Neutrophil (primary cell): ENCODE results near the gene ZFPM1.

ENCODE experiments used
- H3K27ac ChIP-seq: fragments of 200-600 bp; sonication (generic); 2 replicates; pipeline ENCODE4 v1.5.1; 2016; ENCODE audit warnings: mild to moderate bottlenecking, moderate library complexity
- H3K27me3 ChIP-seq: fragments of 200-600 bp; sonication (generic); 2 replicates; pipeline ENCODE4 v1.6.0; 2016; ENCODE audit warnings: mild to moderate bottlenecking
- H3K36me3 ChIP-seq: fragments of 200-600 bp; sonication (generic); 2 replicates; pipeline ENCODE4 v1.5.1; 2017
- H3K4me1 ChIP-seq, 2 experiments: fragments of 200-600 bp in 1 of 2; sonication (generic) in 1 of 2; 1 replicate in 1 of 2; 2 replicates in 1 of 2; pipeline versions ENCODE4 v1.5.1 to v1.6.1; 2013 to 2016; ENCODE audit warnings: low read depth in 1 of 2, low read length in 1 of 2, mild to moderate bottlenecking in 1 of 2, moderate library complexity in 1 of 2; ENCODE audit not compliant: control insufficient read depth in 1 of 2, insufficient read depth in 1 of 2
- H3K4me3 ChIP-seq, 2 experiments: fragments of 200-600 bp in 1 of 2; sonication (generic) in 1 of 2; 1 replicate in 1 of 2; 2 replicates in 1 of 2; pipeline ENCODE4 v1.5.1; 2013 to 2016; ENCODE audit warnings: low read depth in 1 of 2, low read length in 1 of 2, mild to moderate bottlenecking in 1 of 2, moderate library complexity in 1 of 2
- H3K9me3 ChIP-seq: fragments of 200-600 bp; sonication (generic); 2 replicates; pipeline ENCODE4 v1.5.1; 2016
- TF ChIP-seq, protein P1 (sequence below): fragments of 200-600 bp; sonication (generic); IDR thresholded peaks from 2 replicates; pipeline ENCODE4 v1.5.1; 2016; ENCODE audit warnings: antibody characterized with exemption

ZFPM1 gene

DNA sequence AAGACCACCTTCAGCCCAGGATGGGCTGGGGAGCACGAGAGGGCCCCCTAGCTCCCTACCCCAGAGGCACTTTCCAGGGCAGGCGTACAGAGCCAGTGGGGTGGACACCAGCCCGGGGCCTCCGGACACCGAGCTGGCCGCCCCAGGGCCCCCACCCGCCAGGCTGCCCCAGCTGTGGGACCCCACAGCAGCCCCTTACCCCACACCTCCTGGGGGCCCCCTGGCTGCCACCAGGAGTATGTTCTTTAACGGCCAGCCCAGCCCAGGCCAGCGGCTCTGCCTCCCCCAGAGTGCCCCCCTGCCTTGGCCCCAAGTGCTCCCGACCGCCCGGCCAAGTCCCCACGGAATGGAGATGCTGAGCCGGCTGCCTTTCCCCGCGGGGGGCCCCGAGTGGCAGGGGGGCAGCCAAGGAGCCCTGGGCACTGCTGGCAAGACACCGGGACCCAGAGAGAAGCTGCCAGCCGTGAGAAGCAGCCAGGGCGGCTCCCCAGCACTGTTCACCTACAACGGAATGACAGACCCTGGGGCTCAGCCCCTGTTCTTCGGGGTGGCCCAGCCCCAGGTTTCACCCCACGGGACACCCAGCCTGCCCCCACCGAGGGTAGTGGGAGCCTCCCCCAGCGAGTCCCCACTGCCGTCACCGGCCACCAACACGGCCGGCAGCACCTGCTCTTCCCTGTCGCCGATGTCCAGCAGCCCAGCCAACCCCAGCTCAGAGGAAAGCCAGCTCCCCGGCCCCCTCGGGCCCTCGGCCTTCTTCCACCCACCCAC lies 24.3 kb upstream of the ZFPM1 start:
- Histone ChIP-seq H3K9me3 (no peaks in the 10 kb centered on the region), H3K36me3 (no peaks in the 10 kb centered on the region), H3K4me3 (no peak overlapping the region), H3K4me1 (peaks cover 0 to 6% of the 10 kb centered on the region in 2 experiments), H3K27ac (no peak overlapping the region), H3K27me3 (peaks cover 86% of the 10 kb centered on the region)
- TF ChIP-seq, protein P1, sequence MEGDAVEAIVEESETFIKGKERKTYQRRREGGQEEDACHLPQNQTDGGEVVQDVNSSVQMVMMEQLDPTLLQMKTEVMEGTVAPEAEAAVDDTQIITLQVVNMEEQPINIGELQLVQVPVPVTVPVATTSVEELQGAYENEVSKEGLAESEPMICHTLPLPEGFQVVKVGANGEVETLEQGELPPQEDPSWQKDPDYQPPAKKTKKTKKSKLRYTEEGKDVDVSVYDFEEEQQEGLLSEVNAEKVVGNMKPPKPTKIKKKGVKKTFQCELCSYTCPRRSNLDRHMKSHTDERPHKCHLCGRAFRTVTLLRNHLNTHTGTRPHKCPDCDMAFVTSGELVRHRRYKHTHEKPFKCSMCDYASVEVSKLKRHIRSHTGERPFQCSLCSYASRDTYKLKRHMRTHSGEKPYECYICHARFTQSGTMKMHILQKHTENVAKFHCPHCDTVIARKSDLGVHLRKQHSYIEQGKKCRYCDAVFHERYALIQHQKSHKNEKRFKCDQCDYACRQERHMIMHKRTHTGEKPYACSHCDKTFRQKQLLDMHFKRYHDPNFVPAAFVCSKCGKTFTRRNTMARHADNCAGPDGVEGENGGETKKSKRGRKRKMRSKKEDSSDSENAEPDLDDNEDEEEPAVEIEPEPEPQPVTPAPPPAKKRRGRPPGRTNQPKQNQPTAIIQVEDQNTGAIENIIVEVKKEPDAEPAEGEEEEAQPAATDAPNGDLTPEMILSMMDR = no peak

DNA sequence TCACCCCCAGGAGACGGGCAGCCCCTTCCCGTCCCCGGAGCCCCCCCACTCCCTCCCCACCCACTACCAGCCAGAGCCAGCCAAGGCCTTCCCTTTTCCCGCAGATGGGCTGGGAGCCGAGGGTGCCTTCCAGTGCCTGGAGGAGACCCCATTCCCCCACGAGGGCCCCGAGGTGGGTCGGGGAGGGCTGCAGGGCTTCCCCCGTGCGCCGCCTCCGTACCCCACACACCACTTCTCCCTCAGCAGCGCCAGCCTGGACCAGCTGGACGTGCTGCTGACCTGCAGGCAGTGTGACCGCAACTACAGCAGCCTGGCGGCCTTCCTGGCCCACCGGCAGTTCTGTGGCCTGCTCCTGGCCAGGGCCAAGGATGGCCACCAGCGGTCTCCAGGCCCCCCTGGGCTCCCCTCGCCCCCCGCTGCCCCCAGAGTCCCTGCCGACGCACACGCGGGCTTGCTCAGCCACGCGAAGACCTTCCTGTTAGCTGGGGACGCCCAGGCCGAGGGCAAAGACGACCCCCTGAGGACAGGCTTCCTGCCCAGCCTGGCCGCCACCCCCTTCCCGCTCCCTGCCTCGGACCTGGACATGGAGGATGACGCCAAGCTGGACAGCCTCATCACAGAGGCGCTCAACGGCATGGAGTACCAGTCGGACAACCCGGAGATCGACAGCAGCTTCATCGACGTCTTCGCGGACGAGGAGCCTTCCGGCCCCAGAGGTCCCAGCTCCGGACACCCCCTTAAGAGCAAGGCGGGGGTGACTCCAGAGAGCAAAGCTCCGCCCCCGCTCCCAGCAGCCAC lies 23.5 kb upstream of the ZFPM1 start:
- Histone ChIP-seq H3K27me3 (peaks cover 82% of the 10 kb centered on the region), H3K27ac (no peak overlapping the region), H3K9me3 (no peaks in the 10 kb centered on the region), H3K36me3 (no peaks in the 10 kb centered on the region), H3K4me3 (no peak overlapping the region), H3K4me1 (peaks cover 0 to 6% of the 10 kb centered on the region in 2 experiments)
- TF ChIP-seq, protein P1 = no peak

DNA sequence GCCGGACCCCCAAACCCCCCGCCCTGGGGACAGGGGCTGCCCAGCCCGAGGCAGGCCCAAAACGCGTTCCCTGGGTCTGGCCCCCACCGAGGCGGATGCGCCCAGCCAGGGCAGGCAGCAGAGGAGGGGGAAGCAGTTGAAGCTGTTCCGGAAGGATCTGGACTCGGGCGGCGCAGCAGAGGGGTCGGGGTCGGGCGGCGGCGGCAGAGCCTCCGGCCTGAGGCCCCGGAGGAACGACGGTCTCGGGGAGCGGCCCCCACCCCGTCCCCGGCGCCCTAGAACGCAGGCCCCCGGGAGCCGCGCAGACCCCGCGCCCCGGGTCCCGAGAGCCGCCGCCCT lies 22.9 kb upstream of the ZFPM1 start:
- Histone ChIP-seq H3K4me1 (peaks cover 0 to 6% of the 10 kb centered on the region in 2 experiments), H3K27ac (no peak overlapping the region), H3K27me3 (peaks cover 76% of the 10 kb centered on the region), H3K9me3 (no peaks in the 10 kb centered on the region), H3K36me3 (no peaks in the 10 kb centered on the region), H3K4me3 (no peak overlapping the region)
- TF ChIP-seq, protein P1 = no peak

DNA sequence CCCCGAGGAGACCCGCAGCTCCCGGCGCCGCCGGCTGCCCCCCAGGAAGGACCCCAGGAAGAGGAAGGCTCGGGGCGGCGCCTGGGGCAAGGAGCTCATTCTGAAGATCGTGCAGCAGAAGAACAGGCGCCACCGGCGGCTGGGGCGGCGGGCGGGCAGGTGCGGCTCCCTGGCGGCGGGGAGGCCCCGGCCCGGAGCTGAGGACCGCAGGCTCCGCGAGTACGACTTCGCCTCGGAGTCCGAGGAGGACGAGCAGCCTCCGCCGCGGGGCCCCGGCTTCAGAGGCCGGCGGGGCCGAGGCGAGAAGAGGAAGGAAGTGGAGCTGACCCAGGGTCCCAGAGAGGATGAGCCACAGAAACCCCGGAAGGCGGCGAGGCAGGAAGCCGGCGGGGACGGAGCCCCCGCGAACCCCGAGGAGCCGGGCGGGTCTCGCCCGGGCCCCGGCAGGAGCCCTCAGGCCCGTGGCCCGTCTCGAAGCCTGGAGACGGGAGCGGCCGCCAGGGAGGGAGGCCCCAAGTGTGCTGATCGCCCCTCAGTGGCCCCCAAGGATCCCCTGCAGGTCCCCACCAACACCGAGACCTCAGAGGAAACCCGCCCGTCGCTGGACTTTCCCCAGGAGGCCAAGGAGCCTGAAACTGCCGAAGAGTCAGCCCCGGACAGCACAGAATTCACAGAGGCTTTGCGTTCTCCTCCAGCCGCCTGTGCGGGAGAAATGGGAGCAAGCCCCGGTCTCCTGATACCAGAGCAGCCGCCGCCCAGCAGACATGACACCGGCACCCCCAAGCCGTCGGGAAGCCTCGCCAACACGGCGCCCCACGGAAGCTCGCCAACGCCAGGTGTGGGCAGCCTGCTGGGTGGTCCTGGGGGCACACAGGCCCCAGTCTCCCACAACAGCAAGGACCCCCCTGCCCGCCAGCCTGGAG lies 22.3 kb upstream of the ZFPM1 start:
- Histone ChIP-seq H3K4me3 (no peak overlapping the region), H3K9me3 (no peaks in the 10 kb centered on the region), H3K4me1 (peaks cover 0 to 6% of the 10 kb centered on the region in 2 experiments), H3K27me3 (peaks cover 70% of the 10 kb centered on the region), H3K27ac (no peak overlapping the region), H3K36me3 (no peaks in the 10 kb centered on the region)
- TF ChIP-seq, protein P1 = no peak

DNA sequence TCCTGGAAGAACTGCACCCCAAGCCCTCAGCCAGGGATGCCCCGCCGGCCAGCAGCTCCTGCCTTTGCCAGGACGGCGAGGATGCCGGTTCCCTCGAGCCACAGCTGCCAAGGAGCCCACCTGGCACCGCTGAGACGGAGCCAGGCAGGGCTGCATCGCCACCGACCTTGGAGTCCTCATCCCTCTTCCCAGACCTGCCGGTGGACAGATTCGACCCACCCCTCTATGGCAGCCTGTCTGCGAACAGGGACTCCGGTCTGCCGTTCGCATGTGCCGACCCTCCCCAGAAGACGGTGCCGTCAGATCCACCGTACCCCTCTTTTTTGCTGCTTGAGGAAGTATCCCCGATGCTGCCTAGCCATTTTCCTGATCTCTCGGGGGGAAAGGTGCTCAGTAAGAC lies 21.4 kb upstream of the ZFPM1 start:
- Histone ChIP-seq H3K9me3 (no peaks in the 10 kb centered on the region), H3K4me1 (peaks cover 0 to 6% of the 10 kb centered on the region in 2 experiments), H3K4me3 (no peak overlapping the region), H3K27me3 (peaks cover 64% of the 10 kb centered on the region), H3K36me3 (no peaks in the 10 kb centered on the region), H3K27ac (no peak overlapping the region)
- TF ChIP-seq, protein P1 = no peak
